ACC112 (cell line): ENCODE measurements around the gene MIDN.

Source experiments
- H2AFZ ChIP-seq: fragments of 200-600 bp; sonication (generic); one replicate; pipeline ENCODE4 v1.6.0; 2017; ENCODE audit warnings: antibody characterized with exemption, low read length; ENCODE audit not compliant: unreplicated experiment
- H3K27ac ChIP-seq: fragments of 200-600 bp; sonication (generic); 2 replicates; pipeline ENCODE4 v1.5.1; 2014; ENCODE audit warnings: low read depth, mild to moderate bottlenecking, antibody characterized with exemption, low read length, moderate library complexity
- H3K27me3 ChIP-seq: fragments of 200-600 bp; sonication (generic); 2 replicates; pipeline ENCODE4 v1.6.1; 2014; ENCODE audit warnings: mild to moderate bottlenecking, antibody characterized with exemption, low read length, moderate library complexity, mixed read lengths; ENCODE audit not compliant: insufficient read depth
- H3K36me3 ChIP-seq: fragments of 200-600 bp; sonication (generic); 2 replicates; pipeline ENCODE4 v1.6.1; 2016; ENCODE audit warnings: mild to moderate bottlenecking, antibody characterized with exemption, low read length, moderate library complexity, mixed read lengths; ENCODE audit not compliant: insufficient read depth
- H3K4me1 ChIP-seq: fragments of 200-600 bp; sonication (generic); one replicate; pipeline ENCODE4 v1.6.1; 2016; ENCODE audit warnings: low read length, mixed read lengths; ENCODE audit not compliant: insufficient read depth, unreplicated experiment, control insufficient read depth
- H3K4me3 ChIP-seq: fragments of 200-600 bp; sonication (generic); 2 replicates; pipeline ENCODE4 v1.5.1; 2014; ENCODE audit warnings: mild to moderate bottlenecking, low read depth, low read length
- H3K79me2 ChIP-seq: fragments of 200-600 bp; sonication (generic); one replicate; pipeline ENCODE4 v1.6.0; 2016; ENCODE audit warnings: low read length; ENCODE audit not compliant: control insufficient read depth, unreplicated experiment, insufficient read depth

Gene MIDN

GRCh38 chr19:1274852-1275259, 26.5 kb downstream of the MIDN start:
- Histone ChIP-seq H3K4me1 (peaks cover 31% of the 10 kb centered on the region), H2AFZ (no peak overlapping the region), H3K36me3 (peaks cover 29% of the 10 kb centered on the region; the same call in 1 of the 2 replicates), H3K4me3 (peak overlapping the region; percentile 89), H3K79me2 (peaks cover 57% of the 10 kb centered on the region), H3K27ac (peak overlapping the region; percentile 93), H3K27me3 (no peaks in the 10 kb centered on the region)

GRCh38 chr19:1275260-1275975, 27.0 kb downstream of the MIDN start, which contains the start of gene FAM174C:
Gene FAM174C (plus strand): TSS chr19:1275530. CDS start chr19:1275550, 20 bp downstream.
- H3K4me1 ChIP-seq: peaks cover 29% of the 10 kb centered on the region
- peak within 1 kb of the TSS; percentile 93 for H3K27ac ChIP-seq
- H3K79me2 ChIP-seq: peaks cover 52% of the 10 kb centered on the region
- no peaks in the 10 kb centered on the region for H3K27me3 ChIP-seq
- peak within 1 kb of the TSS; percentile 38 for H2AFZ ChIP-seq
- peaks cover 29% of the 10 kb centered on the region; the same call in 1 of the 2 replicates for H3K36me3 ChIP-seq
- H3K4me3 ChIP-seq: peak within 1 kb of the TSS; percentile 89

- Histone ChIP-seq H3K4me3 (peak overlapping the region; percentile 89), H3K27me3 (no peaks in the 10 kb centered on the region), H3K4me1 (peaks cover 23% of the 10 kb centered on the region), H3K27ac (peak overlapping the region; percentile 93), H2AFZ (no peak overlapping the region), H3K79me2 (peaks cover 45% of the 10 kb centered on the region), H3K36me3 (peaks cover 25% of the 10 kb centered on the region; the same call in 1 of the 2 replicates)
Observed at GRCh38 chr19:1275976-1276627, 27.7 kb downstream of the MIDN start.

GRCh38 chr19:1276628-1277022, 28.2 kb downstream of the MIDN start:
- Histone ChIP-seq H3K36me3 (peaks cover 21% of the 10 kb centered on the region; the same call in 1 of the 2 replicates), H3K4me1 (peaks cover 17% of the 10 kb centered on the region), H3K27ac (peak overlapping the region; percentile 93; the same call in 1 of the 2 replicates), H3K27me3 (no peaks in the 10 kb centered on the region), H2AFZ (no peak overlapping the region), H3K79me2 (peaks cover 39% of the 10 kb centered on the region), H3K4me3 (peak overlapping the region; percentile 89)

- peaks cover 20% of the 10 kb centered on the region; the same call in 1 of the 2 replicates for H3K36me3 ChIP-seq
- H2AFZ ChIP-seq: no peak overlapping the region
- no peaks in the 10 kb centered on the region for H3K27me3 ChIP-seq
- no peak overlapping the region for H3K27ac ChIP-seq
- H3K79me2 ChIP-seq: peaks cover 35% of the 10 kb centered on the region
- H3K4me1 ChIP-seq: peaks cover 16% of the 10 kb centered on the region
- no peak overlapping the region; the same call in 1 of the 2 replicates for H3K4me3 ChIP-seq
Observed at GRCh38 chr19:1277061-1277460, 28.7 kb downstream of the MIDN start.

GRCh38 chr19:1278074-1278473, 29.7 kb downstream of the MIDN start:
- Histone ChIP-seq H3K4me3 (no peak overlapping the region), H3K27ac (no peak overlapping the region), H2AFZ (no peak overlapping the region), H3K36me3 (peaks cover 10% of the 10 kb centered on the region; the same call in 1 of the 2 replicates), H3K79me2 (peaks cover 25% of the 10 kb centered on the region), H3K27me3 (no peaks in the 10 kb centered on the region), H3K4me1 (peaks cover 16% of the 10 kb centered on the region)

- H3K27me3 ChIP-seq: peaks cover 2% of the 10 kb centered on the region
- H3K4me3 ChIP-seq: no peak overlapping the region
- H3K4me1 ChIP-seq: peaks cover 12% of the 10 kb centered on the region
- no peak overlapping the region for H2AFZ ChIP-seq
- peaks cover 16% of the 10 kb centered on the region for H3K79me2 ChIP-seq
- no peak overlapping the region for H3K27ac ChIP-seq
- peaks cover 3% of the 10 kb centered on the region; the same call in 1 of the 2 replicates for H3K36me3 ChIP-seq
Observed at GRCh38 chr19:1278713-1279660, 30.6 kb downstream of the MIDN start.

- no peak overlapping the region for H2AFZ ChIP-seq
- H3K36me3 ChIP-seq: no peaks in the 10 kb centered on the region
- H3K79me2 ChIP-seq: peaks cover 10% of the 10 kb centered on the region
- peaks cover 5% of the 10 kb centered on the region for H3K4me1 ChIP-seq
- no peak overlapping the region for H3K27ac ChIP-seq
- no peak overlapping the region for H3K4me3 ChIP-seq
- H3K27me3 ChIP-seq: peaks cover 11% of the 10 kb centered on the region
Observed at GRCh38 chr19:1279782-1280341, 31.5 kb downstream of the MIDN start.

GRCh38 chr19:1280636-1281568, 32.5 kb downstream of the MIDN start:
- Histone ChIP-seq H3K79me2 (peaks cover 10% of the 10 kb centered on the region), H3K4me3 (no peak overlapping the region), H3K4me1 (peaks cover 4% of the 10 kb centered on the region), H3K27me3 (peaks cover 17% of the 10 kb centered on the region), H3K36me3 (no peaks in the 10 kb centered on the region), H2AFZ (no peak overlapping the region), H3K27ac (no peak overlapping the region)
